Smooth muscle cell (in vitro differentiated cells): ENCODE results near the gene ASIP. TPM values are rescaled to one million over a fixed set of nuclear protein-coding genes. Genes with fewer than 3 reads are reported as not detected.

Source experiments
- DNase-seq: peaks from one replicate; lab custom pipeline; 2025; ENCODE audit not compliant: unreplicated experiment; lab: John Stamatoyannopoulos, UW
- H2AFZ ChIP-seq: fragments of 200-600 bp; sonication (generic); 2 replicates; pipeline ENCODE4 v1.6.0; 2016; ENCODE audit warnings: antibody characterized with exemption, low read depth, mild to moderate bottlenecking
- H3F3A ChIP-seq: fragments of 200-600 bp; sonication (generic); 2 replicates; pipeline ENCODE4 v1.6.0; 2017; ENCODE audit warnings: antibody characterized with exemption, low read depth
- H3K27ac ChIP-seq: fragments of 200-600 bp; sonication (generic); 2 replicates; pipeline ENCODE4 v1.5.1; 2016; ENCODE audit warnings: low read depth, mild to moderate bottlenecking
- H3K27me3 ChIP-seq: fragments of 200-600 bp; sonication (generic); 2 replicates; pipeline ENCODE4 v1.6.1; 2016; ENCODE audit warnings: low read depth, mild to moderate bottlenecking
- H3K36me3 ChIP-seq: fragments of 200-600 bp; sonication (generic); 2 replicates; pipeline ENCODE4 v1.5.1; 2016; ENCODE audit warnings: low read depth
- H3K4me1 ChIP-seq: fragments of 200-600 bp; sonication (generic); 2 replicates; pipeline ENCODE4 v1.5.1; 2016; ENCODE audit warnings: low read depth
- H3K4me2 ChIP-seq: fragments of 200-600 bp; sonication (generic); 2 replicates; pipeline ENCODE4 v1.6.0; 2016; ENCODE audit warnings: mild to moderate bottlenecking
- H3K4me3 ChIP-seq: fragments of 200-600 bp; sonication (generic); 2 replicates; pipeline ENCODE4 v1.5.1; 2016; ENCODE audit warnings: mild to moderate bottlenecking
- H3K79me2 ChIP-seq: fragments of 200-600 bp; sonication (generic); 2 replicates; pipeline ENCODE4 v1.6.0; 2016; ENCODE audit warnings: low read depth, mild to moderate bottlenecking
- H3K9ac ChIP-seq: fragments of 200-600 bp; sonication (generic); 2 replicates; pipeline ENCODE4 v1.6.0; 2016; ENCODE audit warnings: low read depth
- H3K9me3 ChIP-seq: fragments of 200-600 bp; sonication (generic); replicated peaks from 2 replicates; pipeline ENCODE4 v1.5.1; 2016; ENCODE audit warnings: low read depth
- H4K20me1 ChIP-seq: fragments of 200-600 bp; sonication (generic); 2 replicates; pipeline ENCODE4 v1.6.0; 2016; ENCODE audit warnings: low read depth
- CTCF ChIP-seq: fragments of 200-600 bp; sonication (generic); IDR thresholded peaks from 2 replicates; pipeline ENCODE4 v1.5.1; 2017; ENCODE audit warnings: borderline replicate concordance, mild to moderate bottlenecking, antibody characterized with exemption; ENCODE audit not compliant: insufficient read depth, poor library complexity, severe bottlenecking
- WGBS: methylation state at CpG from one replicate; pipeline ENCODE4 v1.1.7; 2016; ENCODE audit warnings: low lambda C conversion rate; 5-methylcytosine and 5-hydroxymethylcytosine counted together
- polyA plus RNA-seq: library from polyadenylated mRNA; unstranded; fragments of >200 nt; fragmentation: Nextera tagmentation; extraction: Ambion mirVana; gene quantifications from 2 replicates; pipeline ENCODE4 v1.2.1, GENCODE V29; 2016
- total RNA-seq: library from RNA; depleted of rRNA; stranded (reverse); fragments of >200 nt; gene quantifications from 2 replicates; pipeline ENCODE4 v1.2.3, GENCODE V29; 2014

Gene ASIP
- total and polyA plus RNA-seq, 2 experiments from 2014 or later, result not detected

GRCh38 chr20:34302312-34302722 is 61.1 kb downstream of the ASIP start:
- no peaks in the 10 kb centered on the region for H3K36me3 ChIP-seq
- H3K4me1 ChIP-seq, result peaks cover 14% of the 10 kb centered on the region
- no peaks in the 10 kb centered on the region for H3K27me3 ChIP-seq
- H4K20me1 ChIP-seq, result peaks cover 13% of the 10 kb centered on the region
- WGBS, result 23% methylated on average over 9 of the region's 9 CpGs
- TF ChIP-seq CTCF, result no peak
- H2AFZ ChIP-seq, result peak overlapping the region; percentile 98
- no peak for DNase-seq
- peaks cover 45% of the 10 kb centered on the region for H3K79me2 ChIP-seq
- peak overlapping the region; percentile 90 for H3K9ac ChIP-seq
- peak overlapping the region; percentile 88 for H3K27ac ChIP-seq
- peaks cover 8% of the 10 kb centered on the region for H3F3A ChIP-seq
- H3K4me3 ChIP-seq, result peak overlapping the region; percentile 92
- H3K9me3 ChIP-seq, result no peaks in the 10 kb centered on the region
- H3K4me2 ChIP-seq, result peak overlapping the region; percentile 99

DNA sequence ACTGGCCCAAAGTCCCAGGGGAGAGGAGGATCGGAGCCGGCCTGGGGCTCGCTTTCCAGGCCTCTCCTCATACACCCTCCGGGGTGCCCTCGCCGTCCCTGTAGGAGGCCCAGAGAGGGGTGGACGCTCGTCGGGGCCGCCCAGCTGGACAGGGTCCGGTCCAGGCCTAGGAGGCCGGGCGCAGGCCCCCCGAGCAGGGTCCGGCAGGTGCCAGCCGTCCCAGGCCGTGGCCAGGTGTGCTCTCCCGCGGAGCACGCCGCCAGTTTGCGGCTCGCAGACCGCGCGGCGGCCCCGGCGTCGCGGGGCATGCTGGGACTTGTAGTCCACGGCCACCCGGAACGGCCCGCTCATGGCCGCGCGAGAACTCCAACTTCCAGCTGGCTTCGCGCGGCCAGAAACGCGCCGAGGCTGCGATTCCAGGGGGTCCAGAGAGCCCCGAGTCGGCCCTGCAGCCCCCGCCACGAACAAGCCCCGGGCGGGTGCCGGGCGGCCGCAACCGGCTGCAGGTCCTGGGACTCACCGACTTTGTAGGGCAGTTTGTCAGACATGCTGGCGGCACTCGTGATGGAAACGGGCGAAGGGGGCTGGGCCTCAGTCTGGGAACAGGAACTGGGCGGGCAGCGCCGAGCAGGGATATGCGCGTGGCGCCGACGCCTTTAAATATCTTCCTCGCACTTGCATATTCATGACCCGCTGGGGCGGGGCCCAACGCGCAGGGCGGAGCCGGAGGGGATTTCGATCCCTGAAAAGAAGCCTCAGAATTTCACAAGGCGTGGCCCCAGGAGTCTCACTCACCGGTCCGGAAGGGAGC is 61.7 kb downstream of the ASIP start, which contains the start of gene AHCY:
Gene AHCY (minus strand): TSS at position 633 of the 811 bp plus-strand sequence. CDS start 85 bp downstream, at position 548.
- Histone ChIP-seq H3K79me2 (peaks cover 39% of the 10 kb centered on the region), H4K20me1 (peaks cover 7% of the 10 kb centered on the region), H3K4me1 (peaks cover 14% of the 10 kb centered on the region), H3F3A (peaks cover 8% of the 10 kb centered on the region), H3K9ac (peak within 1 kb of the TSS; percentile 90), H3K27me3 (no peaks in the 10 kb centered on the region), H2AFZ (peak within 1 kb of the TSS; percentile 98), H3K9me3 (no peaks in the 10 kb centered on the region), H3K4me2 (peak within 1 kb of the TSS; percentile 99), H3K4me3 (peak within 1 kb of the TSS; percentile 92), H3K27ac (peak within 1 kb of the TSS; percentile 88), H3K36me3 (no peaks in the 10 kb centered on the region)
- under 1% methylated on average over 69 of the region's 79 CpGs for WGBS
- DNase-seq, result peak; percentile 94
- no peak for TF ChIP-seq CTCF

DNA sequence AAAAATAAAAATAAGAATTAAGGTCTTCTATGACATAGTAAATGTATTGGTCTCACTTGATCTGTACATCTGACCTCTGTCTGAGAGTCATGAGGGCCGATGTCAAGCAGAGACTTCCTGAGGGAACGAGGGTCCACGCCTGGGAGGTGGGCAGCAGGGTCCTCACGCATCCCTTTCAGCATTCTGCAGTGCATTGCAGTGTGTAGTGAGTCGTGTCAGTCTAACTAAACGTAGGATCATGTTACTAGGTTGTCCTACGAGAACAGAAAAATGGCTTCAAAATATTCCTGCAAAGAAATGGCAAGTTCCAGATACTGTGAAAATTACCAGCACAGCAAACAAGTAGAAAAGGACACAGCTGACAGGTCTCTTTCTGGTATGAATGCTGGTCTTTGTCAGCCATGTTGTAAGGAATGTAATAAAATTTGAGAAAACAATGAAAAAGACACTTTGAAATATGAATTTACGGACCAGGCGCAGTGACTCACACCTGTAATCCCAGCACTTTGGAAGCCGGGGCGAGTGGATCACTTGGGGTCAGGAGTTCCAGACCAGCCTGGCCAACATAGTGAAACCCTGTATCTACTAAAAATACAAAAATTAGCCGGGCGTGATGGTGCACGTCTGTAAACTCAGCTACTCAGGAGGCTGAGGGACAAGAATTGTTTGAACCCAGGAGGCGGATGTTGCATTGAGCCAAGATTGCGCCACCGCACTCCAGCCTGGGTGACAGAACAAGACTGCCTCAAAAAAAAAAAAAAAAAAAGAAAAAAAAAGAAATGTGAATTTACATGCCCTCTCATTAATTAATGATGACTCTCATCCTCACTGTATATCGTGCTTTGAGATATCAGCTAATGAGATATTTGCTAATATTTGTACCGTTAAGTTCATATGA is 64.4 kb downstream of the ASIP start:
- peaks cover 20% of the 10 kb centered on the region for H3K79me2 ChIP-seq
- H3K4me1 ChIP-seq, result peaks cover 14% of the 10 kb centered on the region
- H3K27ac ChIP-seq, result no peak overlapping the region
- H3K27me3 ChIP-seq, result no peaks in the 10 kb centered on the region
- no peaks in the 10 kb centered on the region for H3K9me3 ChIP-seq
- no peak overlapping the region for H3K9ac ChIP-seq
- H3K36me3 ChIP-seq, result no peaks in the 10 kb centered on the region
- H3K4me3 ChIP-seq, result no peak overlapping the region
- peak overlapping the region; percentile 6 for H2AFZ ChIP-seq
- H3F3A ChIP-seq, result peaks cover 8% of the 10 kb centered on the region
- WGBS, result 82% methylated on average over 19 of the region's 19 CpGs
- H3K4me2 ChIP-seq, result no peak overlapping the region
- no peak for DNase-seq
- no peaks in the 10 kb centered on the region for H4K20me1 ChIP-seq
- TF ChIP-seq CTCF, result no peak
